Cardiac fibroblast (primary cell): ENCODE data around the gene PPP1R37.

ENCODE experiments used
- DNase-seq, 2 donors: peaks; one replicate each; pipeline versions ENCODE4 v3.0.0 to v3.0.0-alpha.2; 2010; ENCODE audit warnings: low read depth in 2 of 2
- H3K4me3 ChIP-seq, 2 donors: replicated peaks in 1 of 2; 1 replicate in 1 of 2; 2 replicates in 1 of 2; pipeline ENCODE4 v1.5.1; 2011; ENCODE audit warnings: low read depth in 2 of 2, low read length in 2 of 2, mild to moderate bottlenecking in 2 of 2, moderate library complexity in 1 of 2
- CTCF ChIP-seq: IDR thresholded peaks from one replicate; pipeline ENCODE4 v1.5.1; 2011; ENCODE audit warnings: low read depth, mild to moderate bottlenecking, low read length, inconsistent platforms

PPP1R37 gene

GRCh38 chr19:45186509-45187334 is 93.7 kb downstream of the PPP1R37 start:
- TF ChIP-seq CTCF: no peak
- DNase-seq: peak in 1 of 2 donors; percentile 52
- H3K4me3 ChIP-seq: no peak overlapping the region

GRCh38 chr19:45187421-45188100 is 94.6 kb downstream of the PPP1R37 start:
- TF ChIP-seq CTCF: peak; percentile 62
- no peak overlapping the region for H3K4me3 ChIP-seq
- DNase-seq: peak in 1 of 2 donors; percentile 15

GRCh38 chr19:45189971-45190370 is 97.0 kb downstream of the PPP1R37 start:
- DNase-seq: no peak
- TF ChIP-seq CTCF: no peak
- H3K4me3 ChIP-seq: no peak overlapping the region

GRCh38 chr19:45191375-45191774 is 98.4 kb downstream of the PPP1R37 start:
- H3K4me3 ChIP-seq: no peak overlapping the region
- no peak for DNase-seq
- no peak for TF ChIP-seq CTCF

GRCh38 chr19:45195764-45196163 is 102.8 kb downstream of the PPP1R37 start:
- H3K4me3 ChIP-seq: no peak overlapping the region
- no peak for DNase-seq
- TF ChIP-seq CTCF: no peak
